ENCODE data around the gene PTPN2. TPM values are rescaled to one million over a fixed set of nuclear protein-coding genes. Genes with fewer than 3 reads are reported as not detected.

Gene PTPN2
- total RNA-seq, 1 experiment from 2014 or later, result 55.0 TPM

DNA sequence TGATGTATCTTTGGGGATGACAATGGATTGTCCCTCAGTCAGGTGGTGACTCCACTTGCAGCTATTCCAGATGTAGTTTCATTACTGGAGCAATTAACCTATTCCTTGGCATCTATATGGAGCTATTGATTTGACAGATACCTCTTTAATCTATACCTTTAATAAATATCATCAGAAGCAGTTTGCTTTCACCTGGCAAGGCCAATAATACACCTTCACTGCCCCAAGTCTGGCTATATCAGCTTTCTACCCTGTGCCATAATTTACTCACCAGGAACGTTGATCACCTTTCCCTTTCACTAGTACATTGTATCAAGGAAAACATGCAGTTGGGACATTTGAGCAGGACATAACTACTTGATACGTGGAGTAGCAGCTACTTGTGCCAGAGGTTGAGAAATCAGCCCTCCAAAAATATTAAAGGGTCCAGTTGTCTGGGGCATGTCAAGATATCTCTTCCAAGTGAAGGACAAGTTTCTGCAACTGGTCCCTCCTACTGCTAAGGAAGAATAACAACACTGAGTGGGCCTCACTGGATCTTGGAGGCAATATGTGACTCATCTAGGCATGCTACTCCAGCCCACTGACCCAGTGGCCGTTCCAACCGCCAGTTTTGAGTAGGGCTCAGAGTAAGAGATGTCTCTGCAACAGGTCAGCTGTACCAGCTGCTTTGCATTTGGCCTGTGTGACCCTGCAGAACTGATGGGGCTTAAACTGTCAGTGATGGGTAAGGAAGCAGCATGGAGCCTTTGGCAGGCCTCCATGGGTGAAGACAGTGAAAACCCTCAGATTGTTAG lies 114.2 kb downstream of the PTPN2 start:
- Mint-ChIP-seq H3K27me3 (ENCODE audit: insufficient read depth, unreplicated experiment) (no peaks in the 10 kb centered on the region), H3K4me1 (ENCODE audit: low read depth, unreplicated experiment) (peaks cover 9% of the 10 kb centered on the region), H3K36me3 (ENCODE audit: insufficient read depth, unreplicated experiment) (peaks cover 2% of the 10 kb centered on the region), H3K27ac (ENCODE audit: unreplicated experiment) (no peak overlapping the region), H3K4me3 (ENCODE audit: unreplicated experiment) (no peak overlapping the region), H3K9me3 (ENCODE audit: unreplicated experiment) (no peaks in the 10 kb centered on the region)
- no TSS peak for BruUV-seq (replicated peaks)
- intact Hi-C loops (cut with micrococcal nuclease; ENCODE audit: unreplicated experiment), result loop anchor here (5.0 kb wide), 1 partner anchor 177 kb away; the partner anchor contains the start of gene SEH1L
- CTCF ChIA-PET, result interaction anchor here (0.6 kb wide), 1 partner anchor 26 kb away, joined by 3 read pairs; no protein-coding TSS in a partner anchor
- POLR2A ChIA-PET, result interaction anchor here (0.7 kb wide), 1 partner anchor 44 kb away, joined by 3 read pairs; no protein-coding TSS in a partner anchor
- TF ChIP-seq, protein P1, sequence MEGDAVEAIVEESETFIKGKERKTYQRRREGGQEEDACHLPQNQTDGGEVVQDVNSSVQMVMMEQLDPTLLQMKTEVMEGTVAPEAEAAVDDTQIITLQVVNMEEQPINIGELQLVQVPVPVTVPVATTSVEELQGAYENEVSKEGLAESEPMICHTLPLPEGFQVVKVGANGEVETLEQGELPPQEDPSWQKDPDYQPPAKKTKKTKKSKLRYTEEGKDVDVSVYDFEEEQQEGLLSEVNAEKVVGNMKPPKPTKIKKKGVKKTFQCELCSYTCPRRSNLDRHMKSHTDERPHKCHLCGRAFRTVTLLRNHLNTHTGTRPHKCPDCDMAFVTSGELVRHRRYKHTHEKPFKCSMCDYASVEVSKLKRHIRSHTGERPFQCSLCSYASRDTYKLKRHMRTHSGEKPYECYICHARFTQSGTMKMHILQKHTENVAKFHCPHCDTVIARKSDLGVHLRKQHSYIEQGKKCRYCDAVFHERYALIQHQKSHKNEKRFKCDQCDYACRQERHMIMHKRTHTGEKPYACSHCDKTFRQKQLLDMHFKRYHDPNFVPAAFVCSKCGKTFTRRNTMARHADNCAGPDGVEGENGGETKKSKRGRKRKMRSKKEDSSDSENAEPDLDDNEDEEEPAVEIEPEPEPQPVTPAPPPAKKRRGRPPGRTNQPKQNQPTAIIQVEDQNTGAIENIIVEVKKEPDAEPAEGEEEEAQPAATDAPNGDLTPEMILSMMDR (IDR thresholded peaks at IDR 0.05; ENCODE audit: insufficient read depth in 1 of 2, low read depth in 1 of 2, low read length in 1 of 2, severe bottlenecking in 1 of 2, unreplicated experiment in 1 of 2), result no peak
- DNase-seq, result no peak
- H3K9me3 ChIP-seq, result no peaks in the 10 kb centered on the region
- peaks cover 18% of the 10 kb centered on the region for H3K4me1 ChIP-seq
- H3K36me3 ChIP-seq (ENCODE audit: control insufficient read depth, insufficient read depth, low read length), result no peaks in the 10 kb centered on the region
- no peaks in the 10 kb centered on the region for H3K27me3 ChIP-seq (replicated peaks; ENCODE audit: control insufficient read depth, insufficient read depth, low read length)
- no peak overlapping the region for H3K4me3 ChIP-seq (ENCODE audit: low read depth, low read length)

DNA sequence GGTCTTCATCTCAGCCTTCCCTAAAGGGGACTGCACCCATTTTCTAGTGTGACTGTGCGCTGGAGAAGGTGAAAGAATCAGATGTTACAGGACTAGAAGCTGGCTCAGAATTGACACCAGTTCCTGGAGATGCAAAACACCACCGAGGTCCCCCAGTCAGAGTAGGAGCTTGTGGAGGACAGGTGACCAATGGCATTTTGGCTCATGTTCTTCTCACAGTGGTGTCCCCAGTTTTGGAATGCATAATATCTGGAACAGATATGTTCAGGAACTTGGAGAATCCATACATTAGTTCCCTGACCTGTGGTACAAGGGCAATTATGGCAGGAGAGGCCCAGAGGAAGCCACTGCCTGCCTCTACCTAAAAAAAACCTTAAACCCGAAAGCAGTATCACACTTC lies 114.9 kb downstream of the PTPN2 start:
- Histone ChIP-seq H3K27me3 (replicated peaks; ENCODE audit: control insufficient read depth, insufficient read depth, low read length) (no peaks in the 10 kb centered on the region), H3K4me1 (peaks cover 23% of the 10 kb centered on the region), H3K36me3 (ENCODE audit: control insufficient read depth, insufficient read depth, low read length) (no peaks in the 10 kb centered on the region), H3K4me3 (ENCODE audit: low read depth, low read length) (no peak overlapping the region), H3K9me3 (no peaks in the 10 kb centered on the region)
- no peak for DNase-seq
- Mint-ChIP-seq H3K9me3 (ENCODE audit: unreplicated experiment) (no peaks in the 10 kb centered on the region), H3K36me3 (ENCODE audit: insufficient read depth, unreplicated experiment) (no peaks in the 10 kb centered on the region), H3K27ac (ENCODE audit: unreplicated experiment) (no peak overlapping the region), H3K4me1 (ENCODE audit: low read depth, unreplicated experiment) (peaks cover 9% of the 10 kb centered on the region), H3K27me3 (ENCODE audit: insufficient read depth, unreplicated experiment) (no peaks in the 10 kb centered on the region), H3K4me3 (ENCODE audit: unreplicated experiment) (no peak overlapping the region)
- TF ChIP-seq, protein P1 (IDR thresholded peaks at IDR 0.05; ENCODE audit: insufficient read depth in 1 of 2, low read depth in 1 of 2, low read length in 1 of 2, severe bottlenecking in 1 of 2, unreplicated experiment in 1 of 2), result no peak
- ChIA-PET POLR2A (interaction anchor here (0.7 kb wide), 1 partner anchor 43 kb away, joined by 3 read pairs; no protein-coding TSS in a partner anchor), CTCF (interaction anchor here (0.6 kb wide), 1 partner anchor 25 kb away, joined by 3 read pairs; no protein-coding TSS in a partner anchor)
- BruUV-seq (replicated peaks), result no TSS peak
- intact Hi-C loops (cut with micrococcal nuclease; ENCODE audit: unreplicated experiment), result loop anchor here (5.0 kb wide), 1 partner anchor 178 kb away; the partner anchor contains the start of gene SEH1L

DNA sequence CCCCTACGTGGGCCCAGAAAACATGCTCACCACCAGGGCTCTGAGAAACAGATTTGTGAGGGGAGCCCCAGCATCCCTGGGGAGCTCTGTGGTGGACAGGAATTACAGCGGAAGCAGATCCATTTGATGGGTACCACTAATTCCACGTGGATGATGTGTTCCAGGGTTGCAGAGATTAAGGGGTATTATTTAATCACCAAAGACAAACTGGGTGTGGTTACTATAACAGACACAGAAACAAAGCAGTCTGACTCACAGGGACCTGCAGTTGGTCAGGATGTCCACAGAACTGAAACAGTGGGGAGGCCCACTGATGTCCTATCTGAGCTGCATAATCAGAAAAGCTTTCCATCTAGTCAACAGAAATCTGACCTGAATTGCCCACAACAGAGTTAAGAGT lies 115.4 kb downstream of the PTPN2 start:
- CTCF ChIA-PET, result no interaction called here
- Histone ChIP-seq H3K36me3 (ENCODE audit: control insufficient read depth, insufficient read depth, low read length) (no peaks in the 10 kb centered on the region), H3K9me3 (no peaks in the 10 kb centered on the region), H3K4me3 (ENCODE audit: low read depth, low read length) (no peak overlapping the region), H3K27me3 (replicated peaks; ENCODE audit: control insufficient read depth, insufficient read depth, low read length) (no peaks in the 10 kb centered on the region), H3K4me1 (peaks cover 23% of the 10 kb centered on the region)
- Mint-ChIP-seq H3K4me1 (ENCODE audit: low read depth, unreplicated experiment) (peaks cover 9% of the 10 kb centered on the region), H3K36me3 (ENCODE audit: insufficient read depth, unreplicated experiment) (no peaks in the 10 kb centered on the region), H3K27me3 (ENCODE audit: insufficient read depth, unreplicated experiment) (no peaks in the 10 kb centered on the region), H3K4me3 (ENCODE audit: unreplicated experiment) (no peak overlapping the region), H3K9me3 (ENCODE audit: unreplicated experiment) (no peaks in the 10 kb centered on the region), H3K27ac (ENCODE audit: unreplicated experiment) (no peak overlapping the region)
- TF ChIP-seq, protein P1 (IDR thresholded peaks at IDR 0.05; ENCODE audit: insufficient read depth in 1 of 2, low read depth in 1 of 2, low read length in 1 of 2, severe bottlenecking in 1 of 2, unreplicated experiment in 1 of 2), result no peak
- BruUV-seq (replicated peaks), result no TSS peak
- POLR2A ChIA-PET, result interaction anchor here (0.9 kb wide), 1 partner anchor 115 kb away, joined by 6 read pairs; no protein-coding TSS in a partner anchor
- no peak for DNase-seq
- intact Hi-C loops (cut with micrococcal nuclease; ENCODE audit: unreplicated experiment), result loop anchor here (5.0 kb wide), 1 partner anchor 179 kb away; the partner anchor contains the start of gene SEH1L
